ENCODE data around the gene NTM. TPM values are rescaled to one million over a fixed set of nuclear protein-coding genes. Genes with fewer than 3 reads are reported as not detected.

NTM gene
- total and polyA plus RNA-seq, 7 donors, result 0.07 to 1.1 (median 0.22) TPM; not detected in 2

GRCh38 chr11:131894615-131895544 is 524.5 kb downstream of the NTM start:
- H3K9me3 ChIP-seq, result no peaks in the 10 kb centered on the region
- H3K27ac ChIP-seq, result no peak overlapping the region
- ATAC-seq (no peak), DNase-seq (no peak)
- no peak overlapping the region for H3K4me3 ChIP-seq
- TF ChIP-seq CTCF (IDR thresholded peaks at IDR 0.05), result no peak
- H3K27me3 ChIP-seq (ENCODE audit: insufficient read depth in 3 of 3, low read length in 2 of 3), result peaks cover 2 to 4% (median 2%) of the 10 kb centered on the region in 3 donors
- WGBS, 3 donors, result 41 to 44% (median 41%) methylated on average over 10 of the region's 10 CpGs
- no peaks in the 10 kb centered on the region for H3K4me1 ChIP-seq
- H3K36me3 ChIP-seq (ENCODE audit: insufficient read depth in 1 of 2, low read depth in 1 of 2), result no peaks in the 10 kb centered on the region
- intact Hi-C loops (cut with DNase I), result no loop called here

GRCh38 chr11:131895865-131896264 is 525.5 kb downstream of the NTM start:
- intact Hi-C loops (cut with DNase I), result no loop called here
- Histone ChIP-seq H3K27ac (no peak overlapping the region), H3K4me1 (no peaks in the 10 kb centered on the region), H3K36me3 (ENCODE audit: insufficient read depth in 1 of 2, low read depth in 1 of 2) (no peaks in the 10 kb centered on the region), H3K27me3 (ENCODE audit: insufficient read depth in 3 of 3, low read length in 2 of 3) (peaks cover 2 to 4% (median 2%) of the 10 kb centered on the region in 3 donors), H3K9me3 (no peaks in the 10 kb centered on the region), H3K4me3 (no peak overlapping the region)
- DNase-seq (no peak), ATAC-seq (no peak)
- TF ChIP-seq CTCF (IDR thresholded peaks at IDR 0.05), result no peak
- WGBS, 3 donors, result 39 to 55% (median 44%) methylated on average over 2 of the region's 2 CpGs

- Histone ChIP-seq H3K36me3 (ENCODE audit: insufficient read depth in 1 of 2, low read depth in 1 of 2) (no peaks in the 10 kb centered on the region), H3K27ac (no peak overlapping the region)
These were observed 526.7 kb downstream of the NTM start for GRCh38 chr11:131896978-131897615.

GRCh38 chr11:131897956-131898355 is 527.5 kb downstream of the NTM start:
- Histone ChIP-seq H3K9me3 (no peaks in the 10 kb centered on the region), H3K4me1 (no peaks in the 10 kb centered on the region), H3K36me3 (ENCODE audit: insufficient read depth in 1 of 2, low read depth in 1 of 2) (no peaks in the 10 kb centered on the region), H3K4me3 (no peak overlapping the region), H3K27me3 (ENCODE audit: insufficient read depth in 3 of 3, low read length in 2 of 3) (peaks cover 0 to 2% (median 0%) of the 10 kb centered on the region in 3 donors), H3K27ac (no peak overlapping the region)
- no peak for TF ChIP-seq CTCF (IDR thresholded peaks at IDR 0.05)
- no peak for ATAC-seq
- WGBS, 3 donors, result 42 to 59% (median 54%) methylated on average over 5 of the region's 5 CpGs
- no peak for DNase-seq
- intact Hi-C loops (cut with DNase I), result no loop called here

More at GRCh38 chr11:131896978-131897615, 526.7 kb downstream of the NTM start:
- TF ChIP-seq CTCF (IDR thresholded peaks at IDR 0.05), result no peak
- ATAC-seq (no peak), DNase-seq (no peak)
- H3K4me3 ChIP-seq, result no peak overlapping the region
- intact Hi-C loops (cut with DNase I), result no loop called here
- 88 to 94% (median 91%) methylated on average over 8 of the region's 8 CpGs for WGBS, 3 donors
- H3K9me3 ChIP-seq, result no peaks in the 10 kb centered on the region
- H3K27me3 ChIP-seq (ENCODE audit: insufficient read depth in 3 of 3, low read length in 2 of 3), result peaks cover under 1 to 2% (median 2%) of the 10 kb centered on the region in 3 donors
- H3K4me1 ChIP-seq, result no peaks in the 10 kb centered on the region

Data from psoas muscle (tissue), 8 donors.